Upper lobe of left lung (tissue), 6 donors: ENCODE results near the gene C6orf15. TPM values are rescaled to one million over a fixed set of nuclear protein-coding genes. Genes with fewer than 3 reads are reported as not detected.

Experiments used
- ATAC-seq, 2 donors: fragments of 200-7000 bp; cut with Tn5 transposase; one replicate each; pipeline ENCODE4 v1.9.1; 2022; ENCODE audit warnings: mild to moderate bottlenecking in 2 of 2, moderate library complexity in 2 of 2; ENCODE audit not compliant: low FRiP score in 2 of 2
- DNase-seq, 2 donors: peaks; one replicate each; pipeline ENCODE4 v3.0.0-alpha.2; 2019 to 2020
- H3K27ac ChIP-seq, 4 donors: fragments of 200-600 bp; sonication (generic); one replicate each; pipeline ENCODE4 v1.5.1; 2016 to 2019
- H3K27me3 ChIP-seq, 4 donors: fragments of 200-600 bp; sonication (generic); one replicate each; pipeline ENCODE4 v1.5.1; 2017 to 2019
- H3K36me3 ChIP-seq, 4 donors: fragments of 200-600 bp; sonication (generic); one replicate each; pipeline ENCODE4 v1.5.1; 2016 to 2019
- H3K4me1 ChIP-seq, 4 donors: fragments of 200-600 bp; sonication (generic); one replicate each; pipeline ENCODE4 v1.5.1; 2018 to 2019
- H3K4me3 ChIP-seq, 4 donors: fragments of 200-600 bp; sonication (generic); one replicate each; pipeline ENCODE4 v1.5.1; 2017 to 2019; ENCODE audit warnings: mild to moderate bottlenecking in 2 of 4, moderate library complexity in 1 of 4
- H3K9me3 ChIP-seq, 4 donors: fragments of 200-600 bp; sonication (generic); one replicate each; pipeline ENCODE4 v1.5.1; 2018 to 2019
- EP300 ChIP-seq, 4 donors: sonication (generic); formaldehyde crosslinking; IDR thresholded peaks; one replicate each; pipeline ENCODE4 v1.5.1; 2017; ENCODE audit warnings: antibody characterized with exemption in 4 of 4, control low read depth in 2 of 4
- POLR2A ChIP-seq, 4 donors: fragments of 450-650 bp; IDR thresholded peaks; one replicate each; pipeline ENCODE4 v1.5.1; 2016 to 2017; ENCODE audit warnings: antibody characterized with exemption in 4 of 4, mild to moderate bottlenecking in 2 of 4
- POLR2AphosphoS5 ChIP-seq, 2 donors: sonication (generic); formaldehyde crosslinking; IDR thresholded peaks; one replicate each; pipeline ENCODE4 v1.5.1; 2017; ENCODE audit warnings: antibody characterized with exemption in 2 of 2
- WGBS, 2 donors: methylation state at CpG; one replicate each; pipeline ENCODE4 v1.1.5; 2017 to 2018; 5-methylcytosine and 5-hydroxymethylcytosine counted together
- total RNA-seq, 6 donors: library from RNA; depleted of rRNA in 4 of 6; stranded (reverse); fragments of >200 nt in 4 of 6; gene quantifications; one replicate each; pipeline versions ENCODE4 v1.1.0 to v1.2.1, GENCODE V29; 2016 to 2021
- TF ChIP-seq, protein P1 (sequence below), 6 experiments: fragments of 450-650 bp in 4 of 6; fragments of 200-600 bp in 2 of 6; sonication (generic) in 2 of 6; IDR thresholded peaks; one replicate each; pipeline ENCODE4 v1.5.1; 2016 to 2019; ENCODE audit warnings: antibody characterized with exemption in 6 of 6
- donor health status: DM: no; HTN: no; CAD: no; lungs with moderate emphysema.
- donor health status: DM: no; HTN: yes; CAD: no; lungs with severe emphysema.

Gene C6orf15
- total RNA-seq, 6 donors from 2014 or later = not detected

DNA sequence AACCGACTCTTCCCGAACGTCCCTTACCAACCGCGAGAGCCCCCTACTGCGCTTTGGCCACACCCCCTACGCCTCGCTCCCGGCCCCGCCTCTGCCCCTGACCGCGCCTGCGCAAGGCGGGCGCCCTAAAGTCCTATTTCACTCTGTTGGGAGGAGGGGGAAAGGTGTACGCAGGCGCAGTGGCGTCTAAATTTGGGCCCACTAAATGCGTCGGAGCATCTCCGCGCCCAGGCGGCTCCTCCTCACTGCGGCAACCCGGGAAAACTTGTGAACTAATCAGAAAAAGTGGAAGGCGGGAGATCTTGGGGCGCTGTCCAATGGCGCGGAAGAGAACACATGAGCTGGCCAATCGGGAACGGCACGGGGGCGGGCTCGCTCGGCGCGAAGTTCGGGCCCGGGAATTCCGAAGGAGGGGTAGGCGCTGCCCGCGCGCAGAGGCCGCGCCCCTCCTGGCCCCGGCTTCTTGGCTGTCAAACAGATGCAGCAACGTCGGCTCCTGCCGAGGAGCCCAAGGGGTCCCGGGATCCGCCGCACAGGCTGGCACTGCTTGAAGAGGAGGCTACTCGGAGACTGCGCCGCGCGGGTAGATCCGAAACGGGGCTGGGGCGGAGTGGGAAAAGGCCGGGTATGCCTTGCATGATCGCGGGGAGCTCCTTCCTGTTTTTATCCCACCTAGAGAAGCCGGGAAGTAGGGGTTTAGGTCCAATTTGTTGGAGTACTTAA, 45.9 kb upstream of the C6orf15 start, which contains the start of gene TCF19:
TCF19 (plus strand) TSS at position 450 of the 723 bp plus-strand sequence. CDS start 881 bp downstream, outside the sequence.
- peak; percentile 98 to 99 for DNase-seq
- no peaks in the 10 kb centered on the region for H3K9me3 ChIP-seq
- peak within 1 kb of the TSS; percentile 61 to 90 (median 67) for H3K4me3 ChIP-seq
- TF ChIP-seq POLR2A (IDR thresholded peaks at IDR 0.05) = peak in 1 of 4 donors; percentile 36
- TF ChIP-seq, protein P1, sequence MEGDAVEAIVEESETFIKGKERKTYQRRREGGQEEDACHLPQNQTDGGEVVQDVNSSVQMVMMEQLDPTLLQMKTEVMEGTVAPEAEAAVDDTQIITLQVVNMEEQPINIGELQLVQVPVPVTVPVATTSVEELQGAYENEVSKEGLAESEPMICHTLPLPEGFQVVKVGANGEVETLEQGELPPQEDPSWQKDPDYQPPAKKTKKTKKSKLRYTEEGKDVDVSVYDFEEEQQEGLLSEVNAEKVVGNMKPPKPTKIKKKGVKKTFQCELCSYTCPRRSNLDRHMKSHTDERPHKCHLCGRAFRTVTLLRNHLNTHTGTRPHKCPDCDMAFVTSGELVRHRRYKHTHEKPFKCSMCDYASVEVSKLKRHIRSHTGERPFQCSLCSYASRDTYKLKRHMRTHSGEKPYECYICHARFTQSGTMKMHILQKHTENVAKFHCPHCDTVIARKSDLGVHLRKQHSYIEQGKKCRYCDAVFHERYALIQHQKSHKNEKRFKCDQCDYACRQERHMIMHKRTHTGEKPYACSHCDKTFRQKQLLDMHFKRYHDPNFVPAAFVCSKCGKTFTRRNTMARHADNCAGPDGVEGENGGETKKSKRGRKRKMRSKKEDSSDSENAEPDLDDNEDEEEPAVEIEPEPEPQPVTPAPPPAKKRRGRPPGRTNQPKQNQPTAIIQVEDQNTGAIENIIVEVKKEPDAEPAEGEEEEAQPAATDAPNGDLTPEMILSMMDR (IDR thresholded peaks at IDR 0.05) = no peak
- no peak for TF ChIP-seq EP300 (IDR thresholded peaks at IDR 0.05)
- peak in 1 of 2 donors; percentile 64 for TF ChIP-seq POLR2AphosphoS5 (IDR thresholded peaks at IDR 0.05)
- peaks cover 15 to 23% (median 17%) of the 10 kb centered on the region in 4 donors for H3K4me1 ChIP-seq
- peaks cover 0 to 28% (median 4%) of the 10 kb centered on the region in 4 donors for H3K36me3 ChIP-seq
- no peaks in the 10 kb centered on the region for H3K27me3 ChIP-seq
- WGBS, 2 donors = 0% methylated on average over 51 to 54 of the region's 65 CpGs
- peak within 1 kb of the TSS; percentile 57 to 90 (median 81) for H3K27ac ChIP-seq
- peak; percentile 97 to 98 for ATAC-seq

- peak within 1 kb of the TSS; percentile 61 to 90 (median 67) for H3K4me3 ChIP-seq
- 9 to 10% methylated on average over 14 of the region's 14 CpGs for WGBS, 2 donors
- peaks cover 15 to 23% (median 17%) of the 10 kb centered on the region in 4 donors for H3K4me1 ChIP-seq
- no peak for DNase-seq
- no peaks in the 10 kb centered on the region for H3K27me3 ChIP-seq
- TF ChIP-seq POLR2A (IDR thresholded peaks at IDR 0.05) (no peak), POLR2AphosphoS5 (IDR thresholded peaks at IDR 0.05) (no peak), EP300 (IDR thresholded peaks at IDR 0.05) (no peak)
- TF ChIP-seq, protein P1 (IDR thresholded peaks at IDR 0.05) = no peak
- H3K9me3 ChIP-seq = no peaks in the 10 kb centered on the region
- H3K27ac ChIP-seq = peak within 1 kb of the TSS; percentile 57 to 90 (median 81)
- ATAC-seq = peak in 1 of 2 donors; percentile 32
- peaks cover 0 to 26% (median 4%) of the 10 kb centered on the region in 4 donors for H3K36me3 ChIP-seq
These were observed 45.3 kb upstream of the C6orf15 start, which contains the start of gene CCHCR1 for GRCh38 chr6:31157513-31158139. CCHCR1 (minus strand) TSS chr6:31157802; CDS start chr6:31157600, 202 bp downstream.

DNA sequence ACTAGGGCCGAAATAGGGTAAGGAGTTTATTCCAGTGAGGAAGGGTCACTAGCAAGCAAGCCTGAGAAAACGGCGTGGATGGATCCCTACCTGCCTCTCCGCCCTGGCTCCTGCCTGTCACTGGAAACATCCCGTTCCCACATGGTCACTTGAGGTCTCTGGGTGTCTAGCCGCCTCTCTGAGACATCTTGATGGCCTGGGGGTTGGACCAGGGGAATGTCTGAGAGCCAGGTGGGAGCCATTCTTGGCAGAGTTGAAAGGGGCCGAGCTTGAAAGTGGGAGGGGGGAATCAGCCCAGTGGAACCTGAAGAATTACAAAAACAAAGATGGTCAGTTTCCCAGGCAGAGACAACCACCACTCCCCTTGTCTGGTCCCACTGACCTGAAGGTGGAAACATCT, 44.3 kb upstream of the C6orf15 start:
- no peaks in the 10 kb centered on the region for H3K27me3 ChIP-seq
- WGBS, 2 donors = 94% methylated on average over 7 of the region's 7 CpGs
- no peak for DNase-seq
- no peaks in the 10 kb centered on the region for H3K9me3 ChIP-seq
- peaks cover 15 to 23% (median 17%) of the 10 kb centered on the region in 4 donors for H3K4me1 ChIP-seq
- no peak overlapping the region for H3K27ac ChIP-seq
- TF ChIP-seq, protein P1 (IDR thresholded peaks at IDR 0.05) = no peak
- TF ChIP-seq POLR2AphosphoS5 (IDR thresholded peaks at IDR 0.05) (no peak), EP300 (IDR thresholded peaks at IDR 0.05) (no peak)
- H3K4me3 ChIP-seq = no peak overlapping the region
- no peak for ATAC-seq
- peaks cover 0 to 21% (median 4%) of the 10 kb centered on the region in 4 donors for H3K36me3 ChIP-seq

- DNase-seq (no peak), ATAC-seq (no peak)
- H3K4me1 ChIP-seq = peaks cover 13 to 16% (median 14%) of the 10 kb centered on the region in 4 donors
- WGBS, 2 donors = 96 to 97% methylated on average over 15 of the region's 15 CpGs
- H3K9me3 ChIP-seq = no peaks in the 10 kb centered on the region
- peaks cover 0 to 36% (median 10%) of the 10 kb centered on the region in 4 donors for H3K36me3 ChIP-seq
- TF ChIP-seq EP300 (IDR thresholded peaks at IDR 0.05) (no peak), POLR2AphosphoS5 (IDR thresholded peaks at IDR 0.05) (no peak), POLR2A (IDR thresholded peaks at IDR 0.05) (no peak)
- TF ChIP-seq, protein P1 (IDR thresholded peaks at IDR 0.05) = no peak
- no peak overlapping the region for H3K4me3 ChIP-seq
- H3K27ac ChIP-seq = no peak overlapping the region
- H3K27me3 ChIP-seq = no peaks in the 10 kb centered on the region
These were observed 42.1 kb upstream of the C6orf15 start for GRCh38 chr6:31154436-31154835.
